Activated T-cell treated with anti-CD3 and anti-CD28 coated beads for 24 hours (primary cell): Measurements from ENCODE around the gene CCNF.
"Not testable (repeated sequence)": the region's sequence is repeated elsewhere in the genome, so short reads cannot be mapped to it uniquely, and the experiment has no call there.

Experiments
- DNase-seq: peaks from one replicate; pipeline ENCODE4 v3.0.0-alpha.2; 2020; ENCODE audit warnings: low read depth

The CCNF gene

DNA sequence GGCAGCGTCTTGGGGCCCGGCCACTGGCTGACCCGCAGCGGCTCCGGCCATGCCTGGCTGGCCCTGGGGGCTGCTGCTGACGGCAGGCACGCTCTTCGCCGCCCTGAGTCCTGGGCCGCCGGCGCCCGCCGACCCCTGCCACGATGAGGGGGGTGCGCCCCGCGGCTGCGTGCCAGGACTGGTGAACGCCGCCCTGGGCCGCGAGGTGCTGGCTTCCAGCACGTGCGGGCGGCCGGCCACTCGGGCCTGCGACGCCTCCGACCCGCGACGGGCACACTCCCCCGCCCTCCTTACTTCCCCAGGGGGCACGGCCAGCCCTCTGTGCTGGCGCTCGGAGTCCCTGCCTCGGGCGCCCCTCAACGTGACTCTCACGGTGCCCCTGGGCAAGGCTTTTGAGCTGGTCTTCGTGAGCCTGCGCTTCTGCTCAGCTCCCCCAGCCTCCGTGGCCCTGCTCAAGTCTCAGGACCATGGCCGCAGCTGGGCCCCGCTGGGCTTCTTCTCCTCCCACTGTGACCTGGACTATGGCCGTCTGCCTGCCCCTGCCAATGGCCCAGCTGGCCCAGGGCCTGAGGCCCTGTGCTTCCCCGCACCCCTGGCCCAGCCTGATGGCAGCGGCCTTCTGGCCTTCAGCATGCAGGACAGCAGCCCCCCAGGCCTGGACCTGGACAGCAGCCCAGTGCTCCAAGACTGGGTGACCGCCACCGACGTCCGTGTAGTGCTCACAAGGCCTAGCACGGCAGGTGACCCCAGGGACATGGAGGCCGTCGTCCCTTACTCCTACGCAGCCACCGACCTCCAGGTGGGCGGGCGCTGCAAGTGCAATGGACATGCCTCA, 42.6 kb downstream of the CCNF start:
- no peak for DNase-seq

DNA sequence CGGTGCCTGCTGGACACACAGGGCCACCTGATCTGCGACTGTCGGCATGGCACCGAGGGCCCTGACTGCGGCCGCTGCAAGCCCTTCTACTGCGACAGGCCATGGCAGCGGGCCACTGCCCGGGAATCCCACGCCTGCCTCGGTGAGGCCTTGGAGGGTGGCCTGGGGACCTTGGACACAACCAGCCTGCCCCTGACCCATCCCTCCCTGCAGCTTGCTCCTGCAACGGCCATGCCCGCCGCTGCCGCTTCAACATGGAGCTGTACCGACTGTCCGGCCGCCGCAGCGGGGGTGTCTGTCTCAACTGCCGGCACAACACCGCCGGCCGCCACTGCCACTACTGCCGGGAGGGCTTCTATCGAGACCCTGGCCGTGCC, 43.2 kb downstream of the CCNF start:
- DNase-seq: no peak

DNA sequence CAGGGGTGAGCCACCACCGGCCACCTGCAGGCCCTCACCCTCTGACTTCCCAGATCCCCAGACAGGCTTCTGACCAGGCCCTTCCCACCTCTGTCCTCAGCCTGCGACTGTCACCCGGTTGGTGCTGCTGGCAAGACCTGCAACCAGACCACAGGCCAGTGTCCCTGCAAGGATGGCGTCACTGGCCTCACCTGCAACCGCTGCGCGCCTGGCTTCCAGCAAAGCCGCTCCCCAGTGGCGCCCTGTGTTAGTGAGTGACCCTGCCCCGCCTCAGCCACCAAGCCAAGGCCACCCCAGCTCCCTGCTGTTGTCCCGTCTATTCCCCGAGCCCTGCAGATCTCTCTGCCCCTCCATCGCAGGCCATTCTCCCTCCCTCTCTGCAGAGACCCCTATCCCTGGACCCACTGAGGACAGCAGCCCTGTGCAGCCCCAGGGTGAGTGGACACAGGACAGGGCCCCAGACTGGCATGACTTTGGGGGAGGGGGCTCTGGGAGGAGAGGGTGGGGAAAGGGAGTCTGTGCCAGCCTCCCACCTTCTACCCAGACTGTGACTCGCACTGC, 43.7 kb downstream of the CCNF start:
- DNase-seq: no peak

DNA sequence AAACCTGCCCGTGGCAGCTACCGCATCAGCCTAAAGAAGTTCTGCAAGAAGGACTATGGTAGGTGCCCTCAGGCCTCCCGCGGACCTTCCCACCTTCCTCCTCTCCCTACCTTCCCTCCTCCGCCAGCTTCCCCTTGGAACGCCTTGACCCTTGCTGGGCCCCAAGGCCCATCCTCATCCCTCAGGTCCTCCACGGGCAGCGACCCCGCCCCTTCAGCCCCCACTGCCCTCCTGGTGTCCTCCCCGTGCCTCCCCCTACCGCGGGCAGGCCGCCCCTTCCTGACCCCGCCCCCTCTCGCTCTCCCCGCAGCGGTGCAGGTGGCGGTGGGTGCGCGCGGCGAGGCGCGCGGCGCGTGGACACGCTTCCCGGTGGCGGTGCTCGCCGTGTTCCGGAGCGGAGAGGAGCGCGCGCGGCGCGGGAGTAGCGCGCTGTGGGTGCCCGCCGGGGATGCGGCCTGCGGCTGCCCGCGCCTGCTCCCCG, 44.2 kb downstream of the CCNF start:
- DNase-seq: no peak

DNA sequence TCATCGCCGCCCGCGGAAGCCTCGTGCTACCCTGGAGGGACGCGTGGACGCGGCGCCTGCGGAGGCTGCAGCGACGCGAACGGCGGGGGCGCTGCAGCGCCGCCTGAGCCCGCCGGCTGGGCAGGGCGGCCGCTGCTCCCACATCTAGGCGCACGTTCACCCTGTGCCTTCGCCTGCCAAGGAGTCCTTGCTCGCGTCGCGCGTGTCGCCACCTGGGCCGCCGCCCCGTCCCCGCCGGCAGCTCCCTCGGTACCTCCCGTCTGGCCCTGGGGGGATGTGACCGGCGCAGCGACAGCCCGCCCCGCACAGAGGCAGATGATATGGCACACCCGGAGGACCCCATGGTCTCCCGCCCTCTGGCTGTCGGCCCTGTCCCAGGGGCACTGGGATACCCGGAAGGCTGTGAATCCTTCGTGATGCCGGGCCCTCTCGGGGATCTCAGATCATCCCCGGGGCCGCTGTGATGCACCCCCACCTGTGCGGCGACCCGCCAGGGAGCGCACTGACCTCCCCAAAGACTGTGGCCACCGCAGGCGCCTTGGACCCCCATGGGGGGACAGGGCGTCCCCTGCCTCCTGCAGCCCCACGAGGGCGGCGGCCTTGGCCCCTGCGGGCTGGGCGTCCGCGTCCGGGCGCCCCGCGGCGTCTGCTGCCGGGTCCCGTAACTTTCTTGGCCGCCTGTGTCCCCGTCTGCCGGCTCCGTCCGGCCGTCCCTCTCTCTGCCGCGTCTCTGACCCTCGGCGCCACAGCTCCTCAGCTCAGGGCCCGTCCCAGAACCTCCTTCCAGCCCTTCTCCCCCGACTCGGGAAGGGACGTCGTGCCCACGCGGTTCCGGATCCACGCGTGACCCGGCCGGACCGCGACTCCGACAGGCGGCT, 45.0 kb downstream of the CCNF start:
- peak; percentile 38 for DNase-seq

DNA sequence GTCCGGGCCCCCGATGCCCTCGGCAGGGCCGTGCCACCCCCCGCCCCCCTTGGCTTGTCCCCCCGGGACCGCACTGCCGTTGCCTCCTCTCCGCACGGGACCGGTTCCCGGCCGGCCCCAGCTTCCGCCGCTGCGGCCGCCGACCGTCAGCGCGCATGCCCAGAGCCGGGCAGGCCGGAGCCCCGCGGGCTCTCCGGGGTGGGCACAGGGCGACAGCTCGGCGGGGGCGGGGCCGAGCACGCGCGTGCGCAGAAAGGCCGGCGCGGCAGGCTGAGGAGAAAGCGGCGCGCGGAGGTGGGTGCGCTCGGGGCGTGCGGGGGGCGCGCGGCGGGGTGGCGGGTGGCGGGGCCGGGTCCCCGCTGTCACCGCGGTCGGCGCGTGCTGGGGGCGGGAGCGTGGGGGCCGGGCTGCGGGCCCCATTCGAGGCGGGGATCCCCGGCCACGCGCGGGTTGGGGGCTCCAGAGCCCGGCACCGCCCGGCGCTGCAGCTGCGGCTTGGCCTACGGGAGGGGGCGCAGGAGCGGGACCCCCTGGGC, 45.7 kb downstream of the CCNF start, which contains the start of gene TBC1D24:
Gene TBC1D24, plus strand, starts transcription at position 251 of the 536 bp plus-strand sequence. CDS start 21,022 bp downstream, outside the sequence.
- DNase-seq: peak; percentile 77

DNA sequence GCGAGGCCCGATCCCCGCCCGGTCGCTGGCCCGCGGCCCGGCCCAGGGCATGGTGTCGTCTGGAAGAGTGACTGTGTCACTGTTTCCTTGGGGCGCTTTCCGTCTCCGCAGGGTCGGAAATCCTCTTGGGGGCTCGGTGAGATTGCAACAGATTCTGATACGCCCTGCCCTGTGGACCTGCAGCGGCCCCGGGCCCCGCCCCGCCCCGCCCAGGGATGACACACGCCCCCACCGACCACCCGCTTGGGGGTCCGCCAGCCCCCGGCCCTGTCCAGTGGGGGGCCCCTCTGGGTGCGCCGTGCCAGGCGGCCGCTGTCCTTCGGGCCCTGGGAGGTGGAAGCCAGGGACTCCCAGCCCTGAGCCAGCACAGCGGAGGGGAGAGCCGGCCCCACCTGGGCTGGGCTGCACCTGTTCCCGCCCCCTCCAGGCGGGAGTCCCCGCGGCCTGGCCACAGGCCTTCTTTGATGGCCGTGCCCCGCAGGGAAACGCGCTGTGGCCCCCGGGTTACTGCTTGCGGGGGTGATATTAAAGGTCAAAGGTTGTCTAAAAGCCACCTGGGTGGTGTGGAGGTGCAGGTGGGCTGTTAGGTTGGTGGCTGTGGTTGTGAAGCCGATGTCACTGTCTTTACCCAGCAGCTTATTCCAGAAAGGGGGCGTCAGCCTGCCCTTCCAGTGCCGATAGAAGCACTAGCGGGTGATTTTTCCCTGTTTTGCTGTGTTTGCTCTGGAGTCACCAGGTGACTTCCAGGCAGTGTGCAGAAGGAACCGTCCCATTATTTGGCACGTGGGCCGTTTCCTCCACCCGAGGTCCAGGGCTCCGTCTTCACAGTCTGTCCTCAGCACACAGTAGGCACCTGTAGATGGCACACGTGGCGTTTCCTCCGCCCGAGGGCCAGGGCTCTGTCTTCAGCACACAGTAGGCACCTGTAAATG, 46.4 kb downstream of the CCNF start:
- no peak for DNase-seq

DNA sequence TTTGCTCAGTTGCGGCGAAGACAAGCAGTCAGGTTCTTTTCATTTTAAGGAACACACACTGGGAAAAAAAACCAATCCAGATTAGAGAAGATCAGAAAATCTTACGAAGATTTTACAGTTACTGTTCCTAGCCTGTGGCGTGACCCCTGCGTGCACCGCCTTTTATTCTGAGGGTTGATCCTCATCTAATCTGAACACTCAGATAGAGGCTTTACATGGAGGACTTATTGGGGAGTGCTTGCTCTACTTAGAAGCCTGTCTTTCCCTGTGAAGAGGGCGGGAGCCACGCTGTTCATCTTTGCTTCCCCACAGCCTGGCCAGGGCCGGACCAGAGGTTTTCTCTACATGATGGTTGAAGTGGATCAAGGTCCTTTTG, 47.1 kb downstream of the CCNF start:
- DNase-seq: no peak

DNA sequence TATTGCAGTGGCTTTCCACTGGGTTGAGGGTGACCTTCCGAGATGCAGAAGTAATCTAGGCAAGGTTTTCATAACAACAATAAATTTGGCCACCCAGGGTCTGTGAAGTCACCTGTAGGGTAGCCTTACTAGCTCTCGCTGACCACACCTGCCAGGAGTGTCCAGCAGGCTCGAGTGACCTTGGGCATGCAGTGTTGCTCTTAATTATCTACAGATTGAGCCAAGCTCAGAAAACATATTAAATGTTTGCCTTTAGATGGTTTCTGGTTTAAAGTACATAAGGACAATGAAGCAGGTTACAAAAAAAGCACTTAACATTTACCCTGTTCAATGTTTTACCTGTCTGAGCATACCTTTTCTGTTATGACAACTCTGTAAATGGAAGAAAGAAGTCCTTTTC, 47.5 kb downstream of the CCNF start:
- no peak for DNase-seq

DNA sequence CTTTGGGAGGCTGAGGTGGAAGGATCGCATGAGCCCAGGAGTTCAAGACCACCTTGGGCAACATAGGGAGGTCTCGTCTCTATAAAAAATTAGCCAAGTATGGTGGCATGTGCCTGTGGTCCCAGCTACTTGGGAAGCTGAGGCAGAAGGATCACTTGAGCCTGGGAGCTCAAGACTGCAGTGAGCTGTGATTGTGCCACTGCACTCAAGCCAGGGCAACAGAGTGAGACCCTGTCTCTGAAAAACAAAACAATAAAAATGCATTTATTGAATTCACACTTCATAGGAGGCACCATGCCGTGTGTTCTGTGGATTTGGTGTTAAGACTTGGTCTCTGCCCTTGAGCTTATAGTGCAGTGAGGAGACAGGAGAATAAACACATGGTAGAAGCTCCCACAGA, 48.1 kb downstream of the CCNF start:
- DNase-seq: no peak

DNA sequence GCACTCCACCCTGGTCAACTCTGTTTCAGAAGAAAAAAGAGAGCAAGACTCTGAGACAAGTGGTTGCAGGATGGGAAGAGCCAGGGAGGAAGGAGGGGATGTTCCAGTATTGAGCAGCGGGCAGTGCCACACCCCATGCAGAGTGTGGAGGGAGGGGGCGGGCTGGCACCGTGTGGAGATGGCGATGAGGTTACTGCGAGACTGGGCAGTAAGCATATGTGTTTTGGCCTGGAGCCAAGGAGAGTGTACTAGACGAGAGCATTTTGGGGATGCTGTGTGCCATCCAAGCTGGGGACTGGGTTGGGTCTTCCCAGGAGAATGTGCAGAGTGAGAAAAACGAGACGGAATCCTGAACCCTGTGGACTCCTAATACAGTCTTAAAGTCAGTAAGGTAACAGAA, 49.0 kb downstream of the CCNF start:
- DNase-seq: no peak

DNA sequence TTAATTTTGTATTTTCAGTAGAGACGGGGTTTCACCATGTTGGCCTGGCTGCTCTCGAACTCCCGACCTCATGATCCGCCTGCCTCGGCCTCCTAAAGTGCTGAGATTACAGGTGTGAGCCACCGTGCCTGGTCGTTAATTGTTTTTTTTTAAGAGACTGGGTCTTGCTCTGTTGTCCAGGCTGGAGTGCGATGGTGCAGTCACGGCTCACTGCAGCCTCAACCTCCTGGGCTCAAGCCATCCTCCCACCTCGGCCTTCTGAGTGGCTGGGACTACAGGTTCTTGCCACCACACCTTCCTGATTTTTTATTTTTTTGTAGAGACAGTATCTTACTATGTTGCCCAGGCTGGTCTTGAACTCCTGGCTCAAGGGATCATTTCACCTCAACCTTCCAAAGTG, 50.7 kb downstream of the CCNF start:
- not testable (repeated sequence) for DNase-seq

DNA sequence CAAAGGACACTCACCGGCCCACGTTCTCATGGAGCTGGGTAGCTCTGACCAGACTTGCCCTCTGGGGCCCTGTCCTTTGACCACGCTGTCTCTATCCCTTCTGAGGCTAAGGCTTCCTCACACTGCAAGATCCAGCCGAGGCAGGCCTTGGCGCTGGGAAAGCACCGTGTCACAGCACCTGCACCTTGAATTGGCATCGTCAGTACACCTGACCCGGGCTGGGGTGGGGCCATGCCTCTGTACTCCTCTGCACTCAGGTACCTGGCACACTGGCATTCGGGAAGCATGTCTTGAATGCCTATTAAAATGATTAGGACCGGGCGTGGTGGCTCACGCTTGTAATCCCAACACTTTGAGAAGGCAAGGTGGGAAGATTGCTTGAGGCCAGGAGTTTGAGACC, 51.7 kb downstream of the CCNF start:
- DNase-seq: no peak

DNA sequence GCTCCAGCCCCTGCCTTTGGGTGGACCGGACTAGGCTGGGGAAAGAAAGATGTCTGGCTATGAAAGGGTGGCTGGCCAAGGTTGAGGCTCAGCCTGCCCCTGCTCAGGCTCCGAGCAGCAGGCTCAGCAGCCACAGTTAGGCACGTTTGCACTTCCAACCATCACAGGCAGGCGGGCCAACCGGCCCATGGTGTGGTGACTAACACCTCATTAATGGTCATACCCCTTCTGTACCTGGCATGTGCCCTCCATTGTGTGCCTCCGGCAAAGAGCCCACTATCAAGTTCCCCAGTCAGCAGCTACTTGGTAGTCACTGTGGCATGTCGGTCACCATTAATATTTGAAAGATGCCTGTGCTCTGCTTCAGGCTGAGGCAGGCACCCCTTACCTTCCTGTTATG, 52.4 kb downstream of the CCNF start:
- DNase-seq: no peak

DNA sequence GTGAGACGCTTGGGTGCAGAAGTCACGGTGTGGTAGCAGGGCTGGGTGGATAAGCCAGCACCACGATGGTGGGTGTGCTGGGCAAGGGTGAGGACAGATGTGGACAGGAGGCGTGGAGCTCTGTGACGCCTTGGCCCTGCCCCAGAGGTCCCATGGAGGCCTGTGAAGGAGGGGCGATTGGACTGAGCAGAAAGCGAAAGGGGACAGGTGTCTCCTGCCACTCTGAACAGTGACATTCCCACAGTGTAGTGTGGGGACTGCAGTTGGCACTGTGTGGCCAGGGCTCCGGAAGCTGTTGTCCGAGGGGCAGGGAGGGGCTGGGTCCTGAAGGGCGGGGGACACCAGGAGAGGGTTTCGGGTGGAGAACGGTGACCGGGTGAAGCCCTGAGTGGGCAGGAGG, 53.0 kb downstream of the CCNF start:
- DNase-seq: no peak

DNA sequence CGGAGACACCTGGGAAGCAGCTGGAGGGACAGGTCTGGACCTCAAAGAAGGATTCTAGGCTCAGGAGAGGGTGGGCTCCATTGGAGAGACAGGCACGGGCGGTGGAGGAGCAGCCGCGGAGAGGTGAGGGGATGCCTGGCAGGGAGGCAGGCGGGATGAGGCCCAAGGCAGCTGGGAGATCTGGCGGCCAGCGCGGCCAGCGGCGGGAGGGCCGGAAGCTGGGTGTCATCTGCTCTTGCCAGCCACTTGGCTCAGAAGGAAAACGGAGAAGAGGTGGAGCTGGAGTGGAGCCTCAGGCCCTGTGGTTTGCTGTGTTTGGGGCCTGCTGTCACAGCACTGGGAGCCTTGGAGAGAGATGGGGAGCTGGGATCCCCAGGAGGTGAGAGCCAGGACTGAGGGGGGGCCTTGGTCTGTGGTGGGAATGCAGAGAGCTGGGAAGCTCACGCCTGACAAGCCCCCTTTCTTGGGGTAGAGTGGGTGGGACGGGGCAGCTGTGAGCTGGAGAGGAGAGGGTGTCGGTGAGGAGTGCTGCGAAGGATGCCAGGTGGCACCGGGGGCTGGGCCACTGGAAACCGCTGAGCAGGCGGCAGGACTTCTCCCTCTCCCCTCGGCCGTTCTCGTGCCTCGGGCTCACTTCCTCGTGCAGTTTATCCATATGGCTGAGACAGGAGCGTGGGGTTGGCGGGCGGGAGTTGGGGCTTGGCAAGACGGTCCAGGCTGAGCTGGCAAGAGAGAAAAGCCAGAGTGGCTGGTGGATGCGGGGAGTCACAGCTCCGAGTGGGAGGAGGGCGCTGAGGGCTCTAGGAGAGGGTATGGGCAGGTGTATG, 53.7 kb downstream of the CCNF start:
- DNase-seq: no peak

DNA sequence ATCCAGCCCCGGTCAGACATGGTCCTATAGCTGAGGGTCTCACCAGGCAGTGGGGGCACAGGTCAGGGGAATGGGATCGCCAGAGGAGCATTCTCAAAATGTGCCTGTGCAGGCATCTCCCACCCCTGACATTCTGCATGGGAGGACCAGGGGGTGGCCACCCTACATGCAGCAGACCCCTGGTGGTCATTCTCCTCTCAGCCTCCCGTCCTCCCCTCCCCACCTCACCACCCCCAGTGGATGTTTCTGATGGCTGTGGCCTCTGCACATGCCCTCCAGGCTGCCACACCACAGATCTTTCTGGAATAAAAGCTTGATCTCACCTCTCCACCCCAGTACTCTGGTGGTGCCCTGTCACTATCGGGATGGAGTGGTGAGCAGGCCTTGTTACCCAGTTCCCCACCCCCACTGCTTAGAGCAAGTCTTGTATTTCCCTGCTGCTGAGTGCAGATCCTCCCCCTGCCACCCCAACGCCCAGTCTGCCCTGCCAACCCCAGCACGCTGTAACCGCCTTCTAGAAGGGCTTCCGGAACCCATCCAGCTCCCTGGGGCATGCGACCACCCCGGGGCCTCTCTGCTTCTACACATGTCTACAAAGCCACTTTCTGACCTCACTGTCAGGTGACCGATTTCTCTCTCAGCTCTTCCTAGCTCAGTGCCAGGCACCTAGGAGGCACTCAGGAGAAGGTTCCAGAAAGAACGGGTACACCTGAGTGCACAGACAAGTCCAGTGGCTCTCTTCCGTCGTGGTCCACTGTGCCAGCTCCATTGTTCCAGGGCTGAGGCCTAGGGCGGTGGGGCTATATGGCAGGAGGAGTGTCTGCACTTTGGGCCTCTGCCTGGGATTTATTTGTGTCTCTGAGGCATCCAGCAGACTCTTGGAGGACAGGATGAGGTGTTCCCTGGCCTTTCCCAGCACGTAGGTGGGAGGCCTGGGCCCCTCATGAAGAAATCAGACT, 55.0 kb downstream of the CCNF start:
- no peak for DNase-seq

DNA sequence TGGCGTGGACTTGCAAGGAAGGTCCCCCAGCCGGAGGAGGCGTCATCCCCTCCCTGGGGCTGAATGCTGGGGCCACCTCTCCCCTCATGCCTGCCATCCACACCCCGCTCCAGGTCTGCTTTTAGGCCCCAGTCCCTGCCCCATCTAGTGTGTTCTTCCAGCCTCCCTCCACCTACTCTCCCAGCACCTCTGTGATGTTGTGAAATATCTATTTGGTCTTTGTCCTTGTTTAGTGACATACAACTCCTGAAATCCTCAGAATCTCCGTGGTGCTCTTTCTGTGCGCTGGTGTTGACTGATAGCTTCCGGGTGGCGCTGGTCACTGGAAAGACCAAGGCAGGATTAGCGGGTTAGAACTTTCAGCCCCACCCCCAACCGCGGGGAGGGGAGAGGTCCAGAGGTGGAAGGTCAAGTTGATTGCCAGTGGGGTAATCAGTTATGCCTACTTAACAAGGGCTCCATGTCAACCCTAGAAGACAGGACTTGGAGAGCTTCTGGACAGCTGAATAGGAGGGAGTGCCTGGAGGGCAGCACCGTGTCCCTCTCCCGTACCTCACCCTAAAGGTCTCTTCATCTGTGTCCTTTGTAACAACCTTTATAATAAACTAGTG, 55.8 kb downstream of the CCNF start:
- no peak for DNase-seq
